ENCODE data around the gene CNTNAP4.

Gene CNTNAP4

DNA sequence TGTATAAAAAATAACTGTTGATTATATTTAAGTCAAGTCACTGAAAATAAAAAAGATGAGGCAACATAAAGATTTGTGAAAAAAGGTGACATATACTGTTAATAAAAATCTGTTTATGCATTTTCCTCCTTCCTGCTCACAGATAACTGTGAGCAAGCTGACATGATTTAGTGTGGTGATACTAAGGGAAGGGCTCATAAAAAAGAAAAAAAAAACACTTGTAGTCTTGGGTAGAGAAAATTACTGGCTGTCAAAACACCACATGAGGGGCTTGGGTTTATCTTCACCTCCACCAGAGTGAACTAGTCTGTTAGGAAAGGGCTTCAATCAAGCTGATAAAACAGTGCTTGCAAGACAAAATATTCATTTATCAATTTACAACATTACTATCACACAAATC, 247.6 kb downstream of the CNTNAP4 start:
- no peaks in the 10 kb centered on the region for H3K36me3 ChIP-seq (replicated peaks in 1 of 2; ENCODE audit: control insufficient read depth in 2 of 2, insufficient read depth in 2 of 2, low read length in 2 of 2)
- H4K91ac ChIP-seq (ENCODE audit: low read depth, low read length, poor library complexity) = no peak overlapping the region
- no peak overlapping the region for H3K4me2 ChIP-seq (ENCODE audit: insufficient read depth, low read length, poor library complexity, severe bottlenecking)
- no peak overlapping the region for H3K18ac ChIP-seq (ENCODE audit: low read length)
- H2BK5ac ChIP-seq (ENCODE audit: low read length) = no peak overlapping the region
- H2AK5ac ChIP-seq (ENCODE audit: low read depth, low read length) = no peak overlapping the region
- H3K4ac ChIP-seq (ENCODE audit: low read length) = no peak overlapping the region
- H2BK12ac ChIP-seq (ENCODE audit: low read length) = no peak overlapping the region
- H2AFZ ChIP-seq (ENCODE audit: low read length) = no peak overlapping the region
- no peak overlapping the region for H4K8ac ChIP-seq (ENCODE audit: low read depth, low read length)
- H3K4me3 ChIP-seq (ENCODE audit: low read length in 2 of 2) = no peak overlapping the region
- H3K14ac ChIP-seq (ENCODE audit: low read length) = no peak overlapping the region
- H3K4me1 ChIP-seq (ENCODE audit: control insufficient read depth in 2 of 2, insufficient read depth in 1 of 2, low read depth in 1 of 2, low read length in 2 of 2) = no peaks in the 10 kb centered on the region
- H3K27me3 ChIP-seq (ENCODE audit: control insufficient read depth in 3 of 3, insufficient read depth in 3 of 3, low read depth in 1 of 3, low read length in 3 of 3) = no peaks in the 10 kb centered on the region
- H3K23ac ChIP-seq (ENCODE audit: low read depth, low read length, poor library complexity) = no peak overlapping the region
- H3K79me1 ChIP-seq (ENCODE audit: low read depth, low read length) = no peaks in the 10 kb centered on the region
- DNase-seq (ENCODE audit: low spot score) = no peak
- H3K9ac ChIP-seq (ENCODE audit: low read depth, low read length, poor library complexity) = no peak overlapping the region
- no peak overlapping the region for H2BK120ac ChIP-seq (ENCODE audit: low read depth, low read length)
- no peak overlapping the region for H3K27ac ChIP-seq (replicated peaks; ENCODE audit: low read length)
- H3K9me3 ChIP-seq (replicated peaks in 1 of 2; ENCODE audit: control insufficient read depth in 2 of 2, insufficient read depth in 1 of 2, low read depth in 1 of 2, low read length in 2 of 2) = no peaks in the 10 kb centered on the region
- H2BK15ac ChIP-seq (ENCODE audit: low read length) = no peak overlapping the region

DNA sequence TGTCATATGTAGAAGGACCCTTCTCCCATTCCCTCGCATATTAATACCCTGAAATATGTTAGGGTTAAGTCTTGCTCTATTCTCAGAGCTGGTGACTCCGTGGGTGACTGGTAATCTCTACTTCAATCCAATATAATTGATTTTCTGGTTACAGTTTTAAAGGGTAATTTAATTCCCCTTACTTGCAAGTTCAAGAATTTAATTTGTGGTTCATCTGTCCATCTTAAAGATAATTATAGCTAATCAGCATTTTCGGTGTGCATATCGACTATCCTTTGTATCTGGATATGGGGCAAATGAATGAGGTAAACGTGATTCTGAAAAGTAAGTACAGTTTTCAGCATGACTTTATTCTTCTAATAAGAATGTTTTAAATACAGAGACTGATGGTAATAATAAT, 250.0 kb downstream of the CNTNAP4 start:
- Histone ChIP-seq H2AFZ (ENCODE audit: low read length) (no peak overlapping the region), H3K18ac (ENCODE audit: low read length) (no peak overlapping the region), H3K9ac (ENCODE audit: low read depth, low read length, poor library complexity) (no peak overlapping the region), H3K4me2 (ENCODE audit: insufficient read depth, low read length, poor library complexity, severe bottlenecking) (no peak overlapping the region), H3K9me3 (replicated peaks in 1 of 2; ENCODE audit: control insufficient read depth in 2 of 2, insufficient read depth in 1 of 2, low read depth in 1 of 2, low read length in 2 of 2) (no peaks in the 10 kb centered on the region), H3K27ac (replicated peaks; ENCODE audit: low read length) (no peak overlapping the region), H4K91ac (ENCODE audit: low read depth, low read length, poor library complexity) (no peak overlapping the region), H2BK12ac (ENCODE audit: low read length) (no peak overlapping the region), H3K36me3 (replicated peaks in 1 of 2; ENCODE audit: control insufficient read depth in 2 of 2, insufficient read depth in 2 of 2, low read length in 2 of 2) (no peaks in the 10 kb centered on the region), H3K4me1 (ENCODE audit: control insufficient read depth in 2 of 2, insufficient read depth in 1 of 2, low read depth in 1 of 2, low read length in 2 of 2) (no peaks in the 10 kb centered on the region), H2BK5ac (ENCODE audit: low read length) (no peak overlapping the region), H4K8ac (ENCODE audit: low read depth, low read length) (no peak overlapping the region), H2BK15ac (ENCODE audit: low read length) (no peak overlapping the region), H3K23ac (ENCODE audit: low read depth, low read length, poor library complexity) (no peak overlapping the region), H2AK5ac (ENCODE audit: low read depth, low read length) (no peak overlapping the region), H3K27me3 (ENCODE audit: control insufficient read depth in 3 of 3, insufficient read depth in 3 of 3, low read depth in 1 of 3, low read length in 3 of 3) (no peaks in the 10 kb centered on the region), H3K4ac (ENCODE audit: low read length) (no peak overlapping the region), H3K4me3 (ENCODE audit: low read length in 2 of 2) (no peak overlapping the region), H3K79me1 (ENCODE audit: low read depth, low read length) (no peaks in the 10 kb centered on the region), H3K14ac (ENCODE audit: low read length) (no peak overlapping the region), H2BK120ac (ENCODE audit: low read depth, low read length) (no peak overlapping the region)
- no peak for DNase-seq (ENCODE audit: low spot score)
- no CpG with 5 or more reads among the region's 5 CpGs for whole genome bisulfite sequencing, 2 donors (ENCODE audit: extremely low coverage in 2 of 2, insufficient read length in 2 of 2, insufficient replicate concordance in 1 of 2)

DNA sequence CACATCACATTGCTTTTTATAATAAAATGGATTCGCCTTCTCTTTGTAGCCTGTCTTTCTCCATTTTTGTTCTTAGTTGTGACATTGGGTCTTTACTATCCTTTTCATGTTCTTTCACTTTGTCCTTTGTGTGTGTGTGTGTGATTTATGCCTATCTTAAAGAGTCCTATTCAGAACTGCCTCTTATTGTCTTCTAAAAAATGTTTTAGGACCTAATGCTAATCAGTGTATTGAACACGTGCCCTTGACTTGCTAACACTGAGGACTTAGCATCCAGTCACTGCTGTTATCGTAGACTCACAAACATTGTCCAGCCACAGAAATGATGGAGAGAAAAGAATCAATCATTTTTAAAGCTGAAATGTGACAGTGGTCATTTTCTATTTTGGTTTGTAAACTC, 251.9 kb downstream of the CNTNAP4 start:
- Histone ChIP-seq H3K14ac (ENCODE audit: low read length) (no peak overlapping the region), H3K4ac (ENCODE audit: low read length) (no peak overlapping the region), H3K79me1 (ENCODE audit: low read depth, low read length) (no peaks in the 10 kb centered on the region), H3K23ac (ENCODE audit: low read depth, low read length, poor library complexity) (no peak overlapping the region), H3K9me3 (replicated peaks in 1 of 2; ENCODE audit: control insufficient read depth in 2 of 2, insufficient read depth in 1 of 2, low read depth in 1 of 2, low read length in 2 of 2) (no peaks in the 10 kb centered on the region), H3K4me1 (ENCODE audit: control insufficient read depth in 2 of 2, insufficient read depth in 1 of 2, low read depth in 1 of 2, low read length in 2 of 2) (no peaks in the 10 kb centered on the region), H2BK12ac (ENCODE audit: low read length) (no peak overlapping the region), H2BK15ac (ENCODE audit: low read length) (no peak overlapping the region), H3K27me3 (ENCODE audit: control insufficient read depth in 3 of 3, insufficient read depth in 3 of 3, low read depth in 1 of 3, low read length in 3 of 3) (no peaks in the 10 kb centered on the region), H3K27ac (replicated peaks; ENCODE audit: low read length) (no peak overlapping the region), H3K4me2 (ENCODE audit: insufficient read depth, low read length, poor library complexity, severe bottlenecking) (no peak overlapping the region), H2BK5ac (ENCODE audit: low read length) (no peak overlapping the region), H2AFZ (ENCODE audit: low read length) (no peak overlapping the region), H4K91ac (ENCODE audit: low read depth, low read length, poor library complexity) (no peak overlapping the region), H3K18ac (ENCODE audit: low read length) (no peak overlapping the region), H3K4me3 (ENCODE audit: low read length in 2 of 2) (no peak overlapping the region), H2AK5ac (ENCODE audit: low read depth, low read length) (no peak overlapping the region), H3K9ac (ENCODE audit: low read depth, low read length, poor library complexity) (no peak overlapping the region), H4K8ac (ENCODE audit: low read depth, low read length) (no peak overlapping the region), H3K36me3 (replicated peaks in 1 of 2; ENCODE audit: control insufficient read depth in 2 of 2, insufficient read depth in 2 of 2, low read length in 2 of 2) (no peaks in the 10 kb centered on the region), H2BK120ac (ENCODE audit: low read depth, low read length) (no peak overlapping the region)
- WGBS, 2 donors (ENCODE audit: extremely low coverage in 2 of 2, insufficient read length in 2 of 2, insufficient replicate concordance in 1 of 2) = no CpG with 5 or more reads among the region's 3 CpGs
- DNase-seq (ENCODE audit: low spot score) = no peak

DNA sequence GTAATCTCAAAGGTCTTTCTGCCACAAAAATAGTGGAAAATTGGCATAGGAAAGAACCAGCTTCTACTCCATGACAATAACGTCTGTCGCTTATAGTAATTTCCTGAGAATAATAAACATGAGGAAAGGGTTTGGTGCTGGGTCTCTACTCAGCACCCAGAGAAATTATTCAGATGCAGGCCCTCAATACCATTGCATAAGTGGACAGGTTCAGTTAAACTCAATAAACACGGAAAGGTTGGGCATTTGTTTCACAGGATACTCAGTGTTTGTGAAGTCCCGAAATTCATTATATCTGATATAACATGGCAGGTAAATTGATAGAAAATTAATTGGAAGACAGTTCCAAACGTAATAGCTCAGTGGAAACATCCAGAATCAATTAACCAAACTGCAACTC, 254.0 kb downstream of the CNTNAP4 start:
- Histone ChIP-seq H2BK12ac (ENCODE audit: low read length) (no peak overlapping the region), H3K14ac (ENCODE audit: low read length) (no peak overlapping the region), H3K4me2 (ENCODE audit: insufficient read depth, low read length, poor library complexity, severe bottlenecking) (no peak overlapping the region), H2AK5ac (ENCODE audit: low read depth, low read length) (no peak overlapping the region), H3K18ac (ENCODE audit: low read length) (no peak overlapping the region), H3K27me3 (ENCODE audit: control insufficient read depth in 3 of 3, insufficient read depth in 3 of 3, low read depth in 1 of 3, low read length in 3 of 3) (no peaks in the 10 kb centered on the region), H2BK120ac (ENCODE audit: low read depth, low read length) (no peak overlapping the region), H2BK15ac (ENCODE audit: low read length) (no peak overlapping the region), H3K36me3 (replicated peaks in 1 of 2; ENCODE audit: control insufficient read depth in 2 of 2, insufficient read depth in 2 of 2, low read length in 2 of 2) (no peaks in the 10 kb centered on the region), H2AFZ (ENCODE audit: low read length) (no peak overlapping the region), H3K9ac (ENCODE audit: low read depth, low read length, poor library complexity) (no peak overlapping the region), H3K4me1 (ENCODE audit: control insufficient read depth in 2 of 2, insufficient read depth in 1 of 2, low read depth in 1 of 2, low read length in 2 of 2) (no peaks in the 10 kb centered on the region), H3K4ac (ENCODE audit: low read length) (no peak overlapping the region), H3K9me3 (replicated peaks in 1 of 2; ENCODE audit: control insufficient read depth in 2 of 2, insufficient read depth in 1 of 2, low read depth in 1 of 2, low read length in 2 of 2) (no peaks in the 10 kb centered on the region), H3K23ac (ENCODE audit: low read depth, low read length, poor library complexity) (no peak overlapping the region), H3K4me3 (ENCODE audit: low read length in 2 of 2) (no peak overlapping the region), H4K91ac (ENCODE audit: low read depth, low read length, poor library complexity) (no peak overlapping the region), H4K8ac (ENCODE audit: low read depth, low read length) (no peak overlapping the region), H3K27ac (replicated peaks; ENCODE audit: low read length) (no peak overlapping the region), H3K79me1 (ENCODE audit: low read depth, low read length) (no peaks in the 10 kb centered on the region), H2BK5ac (ENCODE audit: low read length) (no peak overlapping the region)
- DNase-seq (ENCODE audit: low spot score) = no peak
- WGBS, 2 donors (ENCODE audit: extremely low coverage in 2 of 2, insufficient read length in 2 of 2, insufficient replicate concordance in 1 of 2) = no CpG with 5 or more reads among the region's 5 CpGs

Measured in neuronal stem cell (in vitro differentiated cells).